ENCODE data around the gene GFOD1.

DNA sequence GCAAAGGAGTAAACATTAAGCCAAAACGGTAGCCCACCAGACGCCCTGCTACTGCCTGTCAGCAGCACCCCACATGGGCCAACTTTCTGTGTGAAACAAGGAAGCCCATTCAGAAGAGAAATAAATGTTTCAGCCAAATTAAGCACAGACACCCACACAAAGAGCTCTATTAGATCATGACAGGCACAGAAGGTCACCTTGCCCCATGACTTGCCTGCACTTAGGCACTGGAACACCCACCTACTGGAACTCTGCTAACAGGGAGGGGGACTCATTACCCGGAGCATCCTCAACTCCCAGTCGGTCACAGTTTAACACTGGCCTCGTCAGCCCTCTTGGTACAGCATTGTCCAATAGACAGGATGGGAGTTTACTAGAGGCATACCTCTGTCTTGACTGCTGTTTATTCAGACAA lies 31.8 kb downstream of the GFOD1 start:
- TF ChIP-seq POLR2A (IDR thresholded peaks at IDR 0.05) (no peak), POLR2AphosphoS5 (IDR thresholded peaks at IDR 0.05) (no peak)
